H1 (cell line): ENCODE results near the gene MSI2. TPM values are rescaled to one million over a fixed set of nuclear protein-coding genes. Genes with fewer than 3 reads are reported as not detected.

ENCODE experiments used
- CTCF ChIA-PET: fragments of 300-600 bp; sonication (Branson Sonifier 250); formaldehyde crosslinking; loops from one replicate; lab custom pipeline; 2021; ENCODE audit not compliant: partially characterized antibody; lab: Charles Lee
- POLR2A ChIA-PET: fragments of 300-600 bp; sonication (Branson Sonifier 250); formaldehyde crosslinking; loops from one replicate; lab custom pipeline; 2021; ENCODE audit warnings: inconsistent platforms; ENCODE audit not compliant: partially characterized antibody; lab: Charles Lee
- DNase-seq, 2 experiments: peaks; one replicate each; pipeline versions ENCODE4 v3.0.0 to v3.0.0-alpha.2; 2010 to 2022; ENCODE audit warnings: low spot score in 2 of 2, low read depth in 1 of 2, mixed read lengths in 1 of 2
- FAIRE-seq: peaks from 2 replicates; lab custom pipeline; 2011; peaks lifted over from hg19 to GRCh38; lab: Jason Lieb, UNC
- H2AFZ ChIP-seq: 2 replicates; pipeline ENCODE4 v1.8.1; 2012; ENCODE audit warnings: low read length, inconsistent platforms
- H2AK5ac ChIP-seq: 2 replicates; pipeline ENCODE4 v1.6.1; 2013; ENCODE audit warnings: low read depth, low read length
- H2BK120ac ChIP-seq: replicated peaks from 2 replicates; pipeline ENCODE3; 2013; ENCODE audit warnings: low read depth, low read length, inconsistent platforms
- H2BK12ac ChIP-seq: 2 replicates; pipeline ENCODE4 v1.6.1; 2013; ENCODE audit warnings: low read depth, low read length
- H2BK15ac ChIP-seq: 2 replicates; pipeline ENCODE4 v1.6.1; 2013; ENCODE audit warnings: low read length
- H2BK20ac ChIP-seq: 2 replicates; pipeline ENCODE4 v1.6.1; 2013; ENCODE audit warnings: low read length
- H2BK5ac ChIP-seq: 2 replicates; pipeline ENCODE4 v1.6.1; 2013; ENCODE audit warnings: low read depth, low read length
- H3K14ac ChIP-seq: 2 replicates; pipeline ENCODE4 v1.6.1; 2013; ENCODE audit warnings: inconsistent platforms; ENCODE audit not compliant: insufficient read length
- H3K18ac ChIP-seq: 2 replicates; pipeline ENCODE4 v1.6.1; 2013; ENCODE audit warnings: low read length; ENCODE audit errors: extremely low read depth
- H3K23ac ChIP-seq: 2 replicates; pipeline ENCODE4 v1.6.1; 2013; ENCODE audit warnings: inconsistent platforms; ENCODE audit not compliant: insufficient read length
- H3K23me2 ChIP-seq: 2 replicates; pipeline ENCODE4 v1.6.1; 2013; ENCODE audit warnings: low read depth, low read length
- H3K27ac ChIP-seq: 2 replicates; pipeline ENCODE4 v1.6.1; 2011; ENCODE audit warnings: low read depth, low read length, inconsistent platforms
- H3K27me3 ChIP-seq, 4 experiments: replicated peaks in 1 of 4; 1 replicate in 1 of 4; 2 replicates in 3 of 4; pipeline versions ENCODE4 v1.6.1 to v1.8.1; 2011 to 2013; ENCODE audit warnings: low read length in 3 of 4, mild to moderate bottlenecking in 3 of 4, inconsistent platforms in 2 of 4, mixed read lengths in 2 of 4, moderate library complexity in 1 of 4; ENCODE audit not compliant: control insufficient read depth in 3 of 4, insufficient read depth in 3 of 4; ENCODE audit errors: extremely low read depth in 1 of 4
- H3K36me3 ChIP-seq, 4 experiments: 2 replicates each; pipeline versions ENCODE4 v1.6.1 to v1.8.1; 2011 to 2013; ENCODE audit warnings: mild to moderate bottlenecking in 4 of 4, low read length in 3 of 4, moderate library complexity in 2 of 4, control low read depth in 1 of 4, inconsistent platforms in 1 of 4; ENCODE audit not compliant: insufficient read depth in 4 of 4, control insufficient read depth in 2 of 4
- H3K4ac ChIP-seq: replicated peaks from 2 replicates; pipeline ENCODE3; 2013; ENCODE audit warnings: low read length, low read depth, mixed read lengths, inconsistent platforms; ENCODE audit not compliant: insufficient read length
- H3K4me1 ChIP-seq, 4 experiments: replicated peaks in 1 of 4; 1 replicate in 1 of 4; 2 replicates in 3 of 4; pipeline versions ENCODE4 v1.6.1 to v1.8.1; 2011 to 2013; ENCODE audit warnings: low read length in 3 of 4, inconsistent platforms in 2 of 4, mixed read lengths in 1 of 4; ENCODE audit not compliant: insufficient read depth in 4 of 4, control insufficient read depth in 3 of 4
- H3K4me2 ChIP-seq, 2 experiments: 2 replicates each; pipeline versions ENCODE4 v1.6.1 to v1.8.1; 2011 to 2013; ENCODE audit warnings: low read depth in 2 of 2, low read length in 2 of 2, control low read depth in 1 of 2, inconsistent platforms in 1 of 2, mild to moderate bottlenecking in 1 of 2; ENCODE audit not compliant: insufficient read depth in 1 of 2
- H3K4me3 ChIP-seq, 4 experiments: fragments of 200-600, 300-600 bp in 1 of 4; sonication (generic), shearing (Covaris generic), sonication (Bioruptor Twin) in 1 of 4; 2 replicates each; pipeline versions ENCODE4 v1.5.1 to v1.8.1; 2011 to 2016; ENCODE audit warnings: low read length in 4 of 4, low read depth in 3 of 4, control low read depth in 2 of 4, inconsistent platforms in 2 of 4, mild to moderate bottlenecking in 2 of 4, mixed read lengths in 1 of 4, moderate library complexity in 1 of 4; ENCODE audit not compliant: insufficient read depth in 2 of 4; ENCODE audit errors: extremely low read depth in 1 of 4
- H3K56ac ChIP-seq: replicated peaks from 2 replicates; pipeline ENCODE3; 2013; ENCODE audit warnings: low read depth, mild to moderate bottlenecking, mixed read lengths, low read length, inconsistent platforms; ENCODE audit not compliant: insufficient read length
- H3K79me1 ChIP-seq: 2 replicates; pipeline ENCODE4 v1.6.1; 2013; ENCODE audit warnings: low read depth, low read length, control low read depth
- H3K79me2 ChIP-seq, 2 experiments: 2 replicates each; pipeline versions ENCODE4 v1.6.1 to v1.8.1; 2012 to 2013; ENCODE audit warnings: low read length in 2 of 2, mild to moderate bottlenecking in 2 of 2, inconsistent platforms in 1 of 2; ENCODE audit not compliant: insufficient read depth in 2 of 2, control insufficient read depth in 1 of 2
- H3K9ac ChIP-seq, 4 experiments: replicated peaks in 1 of 4; 1 replicate in 1 of 4; 2 replicates in 3 of 4; pipeline versions ENCODE4 v1.6.1 to v1.8.1; 2011 to 2013; ENCODE audit warnings: low read depth in 3 of 4, low read length in 3 of 4, control low read depth in 2 of 4, mild to moderate bottlenecking in 2 of 4, moderate library complexity in 2 of 4, inconsistent platforms in 1 of 4; ENCODE audit errors: extremely low read depth in 1 of 4
- H3K9me3 ChIP-seq, 2 experiments: 2 replicates each; pipeline versions ENCODE4 v1.6.1 to v1.8.1; 2012 to 2013; ENCODE audit warnings: mild to moderate bottlenecking in 2 of 2, moderate library complexity in 2 of 2, control low read depth in 1 of 2, inconsistent platforms in 1 of 2, low read depth in 1 of 2, low read length in 1 of 2, mixed read lengths in 1 of 2; ENCODE audit not compliant: insufficient read depth in 2 of 2
- H4K20me1 ChIP-seq, 2 experiments: replicated peaks in 1 of 2; 2 replicates each; pipeline versions ENCODE3 to v1.8.1; 2011 to 2013; ENCODE audit warnings: inconsistent platforms in 2 of 2, low read length in 2 of 2, mild to moderate bottlenecking in 1 of 2; ENCODE audit not compliant: insufficient read depth in 2 of 2, control insufficient read depth in 1 of 2
- H4K5ac ChIP-seq: 2 replicates; pipeline ENCODE4 v1.6.1; 2013; ENCODE audit warnings: low read length, low read depth, mixed read lengths, inconsistent platforms; ENCODE audit not compliant: insufficient read length
- H4K8ac ChIP-seq: 2 replicates; pipeline ENCODE4 v1.8.0; 2013; ENCODE audit warnings: mild to moderate bottlenecking, moderate library complexity, low read length, inconsistent platforms; ENCODE audit not compliant: insufficient read depth; ENCODE audit errors: extremely low read depth
- H4K91ac ChIP-seq: replicated peaks from 2 replicates; pipeline ENCODE3; 2013; ENCODE audit warnings: low read length, mixed read lengths, inconsistent platforms; ENCODE audit not compliant: insufficient read length
- HDAC6 ChIP-seq: IDR thresholded peaks from one replicate; pipeline ENCODE4 v1.7.1; 2012; ENCODE audit warnings: low read depth, mild to moderate bottlenecking, inconsistent platforms, low read length, moderate library complexity
- JUND ChIP-seq: IDR thresholded peaks from 2 replicates; pipeline ENCODE4 v1.6.1; 2011; ENCODE audit warnings: mild to moderate bottlenecking, improper control_type of control experiment, low read length
- KDM1A ChIP-seq: fragments of 200-600, 300-600 bp; sonication (generic); IDR thresholded peaks from 2 replicates; pipeline ENCODE4 v1.7.1; 2016; ENCODE audit warnings: mild to moderate bottlenecking, low read length, borderline replicate concordance
- TAF1 ChIP-seq: IDR thresholded peaks from 2 replicates; pipeline ENCODE4 v1.6.1; 2011; ENCODE audit warnings: mild to moderate bottlenecking, low read depth, low read length
- WGBS, 2 experiments: shearing (Covaris generic) in 1 of 2; methylation state at CpG; one replicate each; pipeline versions ENCODE4 v1.1.6 to v1.1.7; 2013 to 2015; ENCODE audit warnings: low lambda C conversion rate in 2 of 2, mixed read lengths in 2 of 2, inconsistent platforms in 1 of 2, low coverage in 1 of 2, missing lambda C conversion rate in 1 of 2; ENCODE audit not compliant: insufficient replicate concordance in 2 of 2, insufficient coverage in 1 of 2, insufficient read length in 1 of 2; ENCODE audit errors: extremely low coverage in 1 of 2, missing lambda C conversion rate in 1 of 2; 5-methylcytosine and 5-hydroxymethylcytosine counted together
- polyA plus RNA-seq, 7 experiments: library from polyadenylated mRNA; depleted of rRNA in 3 of 7; stranded (reverse) in 5 of 7; unstranded in 2 of 7; fragments of >200 nt in 5 of 7; fragments of 200-250 nt in 2 of 7; gene quantifications; 1 replicate in 5 of 7; 2 replicates in 1 of 7; 4 replicates in 1 of 7; pipeline versions ENCODE4 v1.2.1 to v1.2.3, GENCODE V29; 2011 to 2013; ENCODE audit warnings: missing spikeins in 2 of 7, mixed read lengths in 2 of 7
- total RNA-seq: library from RNA; stranded (reverse); fragmentation: NEBNext Ultra II Directional; extraction: Animal tissue kit (Norgen Biotek cat#: 25700); gene quantifications from 2 replicates; pipeline ENCODE4 v1.2.1, GENCODE V29; 2021
- TF ChIP-seq, protein P1 (sequence below): IDR thresholded peaks from 2 replicates; pipeline ENCODE4 v1.6.1; 2012; ENCODE audit warnings: inconsistent platforms

Gene MSI2
- total and polyA plus RNA-seq, 2 of the 8 experiments (the other 6 are each of a cell fraction or from before 2014, with no cell fraction given), result 36.7 to 80.6 TPM

DNA sequence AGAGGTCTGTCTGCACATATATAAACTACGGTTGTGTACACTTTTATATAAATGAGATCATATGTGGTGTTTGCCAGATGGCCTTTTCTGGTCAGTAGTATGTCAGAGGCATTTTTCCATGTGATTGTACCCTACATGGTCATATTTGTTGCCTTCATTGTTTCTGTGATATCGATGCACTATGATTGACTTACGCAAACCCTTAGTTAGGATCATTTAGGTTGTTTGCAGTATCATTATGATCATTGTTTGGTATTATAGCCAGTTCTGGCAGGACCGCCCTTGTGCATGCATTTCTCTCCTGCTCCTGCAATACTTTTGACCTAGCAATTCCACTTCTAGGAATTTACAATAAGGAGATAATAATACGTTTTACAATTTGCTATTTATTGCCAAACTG is 169.1 kb downstream of the MSI2 start:
- peaks cover 6 to 17% (median 10%) of the 10 kb centered on the region in 4 experiments; a peak in 6 of 7 replicates for H3K4me1 ChIP-seq
- no peak overlapping the region for H2BK5ac ChIP-seq
- peaks cover 7% of the 10 kb centered on the region; the same call in 1 of the 2 replicates for H3K79me1 ChIP-seq
- H3K4ac ChIP-seq, result no peak overlapping the region
- H4K8ac ChIP-seq, result no peak overlapping the region
- H4K5ac ChIP-seq, result no peak overlapping the region
- no peak overlapping the region for H3K9ac ChIP-seq
- no peak overlapping the region for H3K18ac ChIP-seq
- peaks cover 0 to 56% of the 10 kb centered on the region in 2 experiments; a peak in 2 of 4 replicates for H3K79me2 ChIP-seq
- no peaks in the 10 kb centered on the region for H3K9me3 ChIP-seq
- H3K4me3 ChIP-seq, result no peak overlapping the region
- H2AFZ ChIP-seq, result no peak overlapping the region
- no peak overlapping the region; the same call in 1 of the 2 replicates for H2BK12ac ChIP-seq
- 76% methylated on average over 5 of the region's 5 CpGs; no CpG with 5 or more reads in 1 of the 2 experiments for WGBS, 2 experiments
- DNase-seq (no peak), FAIRE-seq (no peak)
- H3K14ac ChIP-seq, result no peak overlapping the region
- H4K91ac ChIP-seq, result no peak overlapping the region
- ChIA-PET POLR2A (no interaction called here), CTCF (interaction anchor here (0.6 to 6.8 kb wide), 2 partner anchors 104 to 182 kb away, joined by 3 to 18 read pairs; no protein-coding TSS in a partner anchor)
- no peak overlapping the region for H3K23ac ChIP-seq
- no peak overlapping the region for H2BK120ac ChIP-seq
- no peak overlapping the region for H2BK15ac ChIP-seq
- no peaks in the 10 kb centered on the region for H3K36me3 ChIP-seq
- H4K20me1 ChIP-seq, result peaks cover 0 to 5% of the 10 kb centered on the region in 2 experiments
- H3K56ac ChIP-seq, result no peak overlapping the region
- H3K23me2 ChIP-seq, result no peaks in the 10 kb centered on the region
- H3K4me2 ChIP-seq, result no peak overlapping the region
- no peak overlapping the region for H3K27ac ChIP-seq
- H3K27me3 ChIP-seq, result no peaks in the 10 kb centered on the region
- H2AK5ac ChIP-seq, result no peak overlapping the region
- no peak overlapping the region for H2BK20ac ChIP-seq
- TF ChIP-seq TAF1 (no peak), KDM1A (no peak), HDAC6 (no peak), JUND (no peak)
- TF ChIP-seq, protein P1, sequence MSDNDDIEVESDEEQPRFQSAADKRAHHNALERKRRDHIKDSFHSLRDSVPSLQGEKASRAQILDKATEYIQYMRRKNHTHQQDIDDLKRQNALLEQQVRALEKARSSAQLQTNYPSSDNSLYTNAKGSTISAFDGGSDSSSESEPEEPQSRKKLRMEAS, result no peak
